Activated CD4-positive, alpha-beta T cell treated with anti-CD3 and anti-CD28 coated beads for 36 hours (primary cell): ENCODE measurements around the gene RB1. TPM values are rescaled to one million over a fixed set of nuclear protein-coding genes. Genes with fewer than 3 reads are reported as not detected.
A peak's percentile ranks its signal among the peaks of the same experiment; 100 is the strongest.
"Not testable (repeated sequence)": the region's sequence is repeated elsewhere in the genome, so short reads cannot be mapped to it uniquely, and the experiment has no call there.

Experiments
- ATAC-seq: fragments of 200-7000 bp; cut with Tn5 transposase; one replicate; pipeline ENCODE4 v1.10.0; 2021; ENCODE audit warnings: mild to moderate bottlenecking, moderate library complexity
- CTCF ChIA-PET: fragments of 350-600 bp; sonication (Branson Sonifier 250); formaldehyde crosslinking; loops from one replicate; lab custom pipeline; 2021; ENCODE audit warnings: antibody characterized with exemption; lab: Charles Lee
- POLR2A ChIA-PET: fragments of 350-600 bp; sonication (Branson Sonifier 250); formaldehyde crosslinking; loops from one replicate; lab custom pipeline; 2021; ENCODE audit warnings: antibody characterized with exemption, inconsistent platforms; lab: Charles Lee
- DNase-seq: peaks from one replicate; pipeline ENCODE4 v3.0.0-alpha.2; 2020
- H3K27ac Mint-ChIP-seq: one replicate; pipeline ENCODE4 v1.8.0; 2021; ENCODE audit warnings: mixed read lengths
- H3K27me3 Mint-ChIP-seq: one replicate; pipeline ENCODE4 v1.8.0; 2021; ENCODE audit warnings: mixed read lengths
- H3K36me3 Mint-ChIP-seq: one replicate; pipeline ENCODE4 v1.8.0; 2021; ENCODE audit warnings: low read depth, mixed read lengths
- H3K4me1 Mint-ChIP-seq: one replicate; pipeline ENCODE4 v1.8.0; 2021; ENCODE audit warnings: mixed read lengths
- H3K4me3 Mint-ChIP-seq: one replicate; pipeline ENCODE4 v1.8.0; 2021; ENCODE audit warnings: mild to moderate bottlenecking, moderate library complexity, mixed read lengths
- H3K9me3 Mint-ChIP-seq: one replicate; pipeline ENCODE4 v1.8.0; 2021; ENCODE audit warnings: low read depth, mixed read lengths
- intact Hi-C, 2 experiments: fragments of 100-400 bp; cut with DNase I in 1 of 2; cut with micrococcal nuclease in 1 of 2; formaldehyde crosslinking; loops; one replicate each; pipeline versions ENCODE4 v1.14.2 to v1.15.1; 2022 to 2024; cut with DNase I, micrococcal nuclease
- total RNA-seq, 2 experiments: library from RNA; stranded (reverse); gene quantifications; one replicate each; pipeline ENCODE4 v1.2.3, GENCODE V29; 2021

Gene RB1
- total RNA-seq, 2 experiments from 2014 or later: 26.9 to 32.8 TPM

- peak; percentile 53 for DNase-seq
Measured at GRCh38 chr13:48318821-48319511, 15.4 kb downstream of the RB1 start.

GRCh38 chr13:48319531-48320398 lies 16.2 kb downstream of the RB1 start:
- Mint-ChIP-seq H3K27me3 (peaks cover 3% of the 10 kb centered on the region), H3K4me3 (peak overlapping the region; percentile 69), H3K36me3 (peaks cover 45% of the 10 kb centered on the region), H3K4me1 (peaks cover 26% of the 10 kb centered on the region), H3K9me3 (peaks cover 8% of the 10 kb centered on the region), H3K27ac (peak overlapping the region; percentile 56)
- ChIA-PET POLR2A (no interaction called here), CTCF (interaction anchor here (0.6 to 1.0 kb wide), 2 partner anchors 15 to 293 kb away, joined by 3 read pairs; no protein-coding TSS in a partner anchor)
- intact Hi-C loops: loop anchor here (5.0 kb wide), 2 partner anchors 192 to 243 kb away; no protein-coding TSS in a partner anchor
- DNase-seq: peak; percentile 45
- peak; percentile 45 for ATAC-seq

More at GRCh38 chr13:48318821-48319511, 15.4 kb downstream of the RB1 start:
- Mint-ChIP-seq H3K4me3 (peak overlapping the region; percentile 69), H3K27ac (peak overlapping the region; percentile 56), H3K36me3 (peaks cover 46% of the 10 kb centered on the region), H3K9me3 (peaks cover 8% of the 10 kb centered on the region), H3K27me3 (peaks cover 3% of the 10 kb centered on the region), H3K4me1 (peaks cover 23% of the 10 kb centered on the region)
- peak; percentile 50 for ATAC-seq
- intact Hi-C loops: loop anchor here in 1 of 2 experiments (5.0 kb wide), 1 partner anchor 192 kb away; no protein-coding TSS in a partner anchor
- POLR2A ChIA-PET: no interaction called here
- CTCF ChIA-PET: interaction anchor here (1.0 kb wide), 2 partner anchors 9 to 16 kb away, joined by 3 to 4 read pairs; no protein-coding TSS in a partner anchor

- intact Hi-C loops: loop anchor here in 1 of 2 experiments (5.0 kb wide), 1 partner anchor 242 kb away; no protein-coding TSS in a partner anchor
- Mint-ChIP-seq H3K4me3 (peak overlapping the region; percentile 69), H3K9me3 (peaks cover 8% of the 10 kb centered on the region), H3K27me3 (peaks cover 3% of the 10 kb centered on the region), H3K27ac (no peak overlapping the region), H3K4me1 (peaks cover 26% of the 10 kb centered on the region), H3K36me3 (peaks cover 46% of the 10 kb centered on the region)
- ATAC-seq: no peak
- ChIA-PET CTCF (no interaction called here), POLR2A (no interaction called here)
- DNase-seq: no peak
Measured at GRCh38 chr13:48320399-48320790, 16.8 kb downstream of the RB1 start.

- Mint-ChIP-seq H3K9me3 (peaks cover 8% of the 10 kb centered on the region), H3K36me3 (peaks cover 42% of the 10 kb centered on the region), H3K27ac (no peak overlapping the region), H3K27me3 (peaks cover 3% of the 10 kb centered on the region), H3K4me1 (peaks cover 25% of the 10 kb centered on the region), H3K4me3 (peak overlapping the region; percentile 69)
- intact Hi-C loops: loop anchor here in 1 of 2 experiments (5.0 kb wide), 1 partner anchor 241 kb away; no protein-coding TSS in a partner anchor
- ATAC-seq (no peak), DNase-seq (no peak)
- CTCF ChIA-PET: interaction anchor here (1.4 kb wide), 1 partner anchor 259 kb away, joined by 3 read pairs; no protein-coding TSS in a partner anchor
- POLR2A ChIA-PET: no interaction called here
Measured at GRCh38 chr13:48320891-48321510, 17.4 kb downstream of the RB1 start.

GRCh38 chr13:48322294-48322693 lies 18.7 kb downstream of the RB1 start:
- ChIA-PET CTCF (interaction anchor here (0.5 to 1.4 kb wide), 3 partner anchors 137 to 530 kb away, joined by 3 to 4 read pairs (median 3); no protein-coding TSS in a partner anchor), POLR2A (no interaction called here)
- intact Hi-C loops: loop anchor here in 1 of 2 experiments (5.0 kb wide), 1 partner anchor 240 kb away; no protein-coding TSS in a partner anchor
- Mint-ChIP-seq H3K4me1 (peaks cover 25% of the 10 kb centered on the region), H3K9me3 (peaks cover 8% of the 10 kb centered on the region), H3K36me3 (peaks cover 35% of the 10 kb centered on the region), H3K27me3 (peaks cover 3% of the 10 kb centered on the region), H3K27ac (no peak overlapping the region), H3K4me3 (no peak overlapping the region)
- no peak for ATAC-seq
- DNase-seq: no peak

GRCh38 chr13:48333976-48334375 lies 30.4 kb downstream of the RB1 start:
- H3K4me3 Mint-ChIP-seq: no peak overlapping the region
- no peak overlapping the region for H3K27ac Mint-ChIP-seq
- intact Hi-C loops: loop anchor here (1.0 to 10.0 kb wide), 4 partner anchors 171 to 435 kb away; no protein-coding TSS in a partner anchor
- H3K27me3 Mint-ChIP-seq: no peaks in the 10 kb centered on the region
- ChIA-PET CTCF (interaction anchor here (0.7 to 7.8 kb wide), 20 partner anchors 10 to 435 kb away, joined by 3 to 127 read pairs (median 4); partner anchors contain the start of gene ITM2B), POLR2A (no interaction called here)
- peaks cover 8% of the 10 kb centered on the region for H3K36me3 Mint-ChIP-seq
- peaks cover 7% of the 10 kb centered on the region for H3K4me1 Mint-ChIP-seq
- ATAC-seq (no peak), DNase-seq (no peak)
- no peaks in the 10 kb centered on the region for H3K9me3 Mint-ChIP-seq

GRCh38 chr13:48334534-48335127 lies 31.1 kb downstream of the RB1 start:
- Mint-ChIP-seq H3K27me3 (no peaks in the 10 kb centered on the region), H3K9me3 (no peaks in the 10 kb centered on the region), H3K27ac (no peak overlapping the region), H3K4me1 (peaks cover 7% of the 10 kb centered on the region), H3K4me3 (no peak overlapping the region), H3K36me3 (peaks cover 15% of the 10 kb centered on the region)
- ATAC-seq (no peak), DNase-seq (no peak)
- intact Hi-C loops: loop anchor here (1.0 to 10.0 kb wide), 4 partner anchors 170 to 435 kb away; no protein-coding TSS in a partner anchor
- CTCF ChIA-PET: interaction anchor here (0.7 to 7.8 kb wide), 21 partner anchors 11 to 434 kb away, joined by 3 to 127 read pairs (median 3); partner anchors contain the start of gene ITM2B
- POLR2A ChIA-PET: no interaction called here

GRCh38 chr13:48339198-48339597 lies 35.6 kb downstream of the RB1 start:
- H3K27ac Mint-ChIP-seq, H3K27me3 Mint-ChIP-seq, POLR2A ChIA-PET, H3K4me1 Mint-ChIP-seq, H3K9me3 Mint-ChIP-seq, DNase-seq, ATAC-seq, H3K4me3 Mint-ChIP-seq: not testable (repeated sequence)
- intact Hi-C loops: loop anchor here in 1 of 2 experiments (10.0 kb wide), 1 partner anchor 166 kb away; no protein-coding TSS in a partner anchor
- H3K36me3 Mint-ChIP-seq: peaks cover 20% of the 10 kb centered on the region
- CTCF ChIA-PET: interaction anchor here (1.2 to 1.5 kb wide), 4 partner anchors 12 to 430 kb away, joined by 3 to 7 read pairs (median 4); no protein-coding TSS in a partner anchor

GRCh38 chr13:48344264-48344663 lies 40.7 kb downstream of the RB1 start:
- intact Hi-C loops: no loop called here
- Mint-ChIP-seq H3K4me3 (no peak overlapping the region), H3K36me3 (peaks cover 32% of the 10 kb centered on the region), H3K27me3 (no peaks in the 10 kb centered on the region), H3K4me1 (no peaks in the 10 kb centered on the region), H3K9me3 (no peaks in the 10 kb centered on the region), H3K27ac (no peak overlapping the region)
- ChIA-PET CTCF (interaction anchor here (2.5 kb wide), 1 partner anchor 10 kb away, joined by 12 read pairs; no protein-coding TSS in a partner anchor), POLR2A (no interaction called here)
- no peak for DNase-seq
- no peak for ATAC-seq

- POLR2A ChIA-PET: no interaction called here
- no peak overlapping the region for H3K4me3 Mint-ChIP-seq
- H3K27ac Mint-ChIP-seq: no peak overlapping the region
- CTCF ChIA-PET: interaction anchor here (2.5 kb wide), 1 partner anchor 13 kb away, joined by 12 read pairs; no protein-coding TSS in a partner anchor
- DNase-seq (no peak), ATAC-seq (peak; percentile 64)
- H3K27me3 Mint-ChIP-seq: no peaks in the 10 kb centered on the region
- H3K36me3 Mint-ChIP-seq: peaks cover 50% of the 10 kb centered on the region
- H3K9me3 Mint-ChIP-seq: peaks cover 10% of the 10 kb centered on the region
- intact Hi-C loops: no loop called here
- H3K4me1 Mint-ChIP-seq: no peaks in the 10 kb centered on the region
Measured at GRCh38 chr13:48346583-48346982, 43.0 kb downstream of the RB1 start.
